Activated CD4-positive, alpha-beta T cell treated with anti-CD3 and anti-CD28 coated beads, Interleukin-2, amount 50 U/mL, for 4 hours (primary cell): Measurements from ENCODE around the gene IRF2.
"Not testable (repeated sequence)": the region's sequence is repeated elsewhere in the genome, so short reads cannot be mapped to it uniquely, and the experiment has no call there.

Experiments
- DNase-seq, 2 experiments: peaks; one replicate each; pipeline ENCODE4 v3.0.0-alpha.2; 2020

The IRF2 gene

GRCh38 chr4:184386271-184386781 lies 88.0 kb downstream of the IRF2 start:
- DNase-seq = no peak

- no peak for DNase-seq
Measured at GRCh38 chr4:184385705-184386141, 88.6 kb downstream of the IRF2 start.

GRCh38 chr4:184384810-184385557 lies 89.4 kb downstream of the IRF2 start:
- DNase-seq = no peak

- DNase-seq = no peak
Measured at GRCh38 chr4:184384056-184384809, 90.1 kb downstream of the IRF2 start.

GRCh38 chr4:184383497-184384055 lies 90.8 kb downstream of the IRF2 start:
- DNase-seq = no peak

GRCh38 chr4:184382189-184382846 lies 92.0 kb downstream of the IRF2 start:
- no peak for DNase-seq

GRCh38 chr4:184380707-184381106 lies 93.6 kb downstream of the IRF2 start:
- no peak for DNase-seq

- not testable (repeated sequence) for DNase-seq
Measured at GRCh38 chr4:184380214-184380613, 94.1 kb downstream of the IRF2 start.

GRCh38 chr4:184376923-184377322 lies 97.4 kb downstream of the IRF2 start:
- DNase-seq = no peak

- no peak for DNase-seq
Measured at GRCh38 chr4:184376126-184376838, 98.1 kb downstream of the IRF2 start.

- DNase-seq = not testable (repeated sequence)
Measured at GRCh38 chr4:184375623-184376022, 98.7 kb downstream of the IRF2 start.

- no peak for DNase-seq
Measured at GRCh38 chr4:184375027-184375426, 99.3 kb downstream of the IRF2 start.

GRCh38 chr4:184373886-184374405 lies 100.4 kb downstream of the IRF2 start:
- DNase-seq = no peak

- DNase-seq = no peak
Measured at GRCh38 chr4:184371390-184371787, 103.0 kb downstream of the IRF2 start.

GRCh38 chr4:184370711-184371389 lies 103.5 kb downstream of the IRF2 start:
- DNase-seq = no peak

GRCh38 chr4:184369871-184370270 lies 104.5 kb downstream of the IRF2 start:
- no peak for DNase-seq

GRCh38 chr4:184368731-184369130 lies 105.6 kb downstream of the IRF2 start:
- DNase-seq = no peak

- no peak for DNase-seq
Measured at GRCh38 chr4:184368290-184368689, 106.1 kb downstream of the IRF2 start.

GRCh38 chr4:184364100-184364921 lies 110.0 kb downstream of the IRF2 start:
- no peak for DNase-seq

- DNase-seq = no peak
Measured at GRCh38 chr4:184363258-184363657, 111.1 kb downstream of the IRF2 start.

- no peak for DNase-seq
Measured at GRCh38 chr4:184362396-184362795, 112.0 kb downstream of the IRF2 start.
